Endothelial cell of coronary artery (primary cell): Measurements from ENCODE around the gene HSD17B12. TPM values are rescaled to one million over a fixed set of nuclear protein-coding genes. Genes with fewer than 3 reads are reported as not detected.

Source experiments
- total RNA-seq: library from RNA; depleted of rRNA; stranded (reverse); fragments of >200 nt; gene quantifications from 2 replicates; pipeline ENCODE4 v1.2.3, GENCODE V29; 2014

HSD17B12 gene
- total RNA-seq: 56.1 and 98.3 TPM in 2 replicates

GRCh38 chr11:43680521-43681400 lies at the start of gene HSD17B12:
Gene HSD17B12 (plus strand): TSS chr11:43680738. CDS start chr11:43680828, 90 bp downstream.

GRCh38 chr11:43880640-43881159 lies 200.2 kb downstream of the HSD17B12 start, which contains the start of gene ALKBH3:
Gene ALKBH3 (plus strand): TSS chr11:43880831. CDS start chr11:43882653, 1,822 bp downstream.

Other genes with a start within 250 kb of the HSD17B12 start
- gene ALKBH3, start 200.1 kb downstream of the HSD17B12 start, total RNA-seq: 28.3 and 40.7 TPM in 2 replicates